NAMALWA (cell line): ENCODE results near the gene CNGB1.
"Not testable (repeated sequence)": the region's sequence is repeated elsewhere in the genome, so short reads cannot be mapped to it uniquely, and the experiment has no call there.

ENCODE experiments used
- DNase-seq: peaks from one replicate; pipeline ENCODE4 v3.0.0-alpha.2; 2015; ENCODE audit warnings: low spot score

The CNGB1 gene

DNA sequence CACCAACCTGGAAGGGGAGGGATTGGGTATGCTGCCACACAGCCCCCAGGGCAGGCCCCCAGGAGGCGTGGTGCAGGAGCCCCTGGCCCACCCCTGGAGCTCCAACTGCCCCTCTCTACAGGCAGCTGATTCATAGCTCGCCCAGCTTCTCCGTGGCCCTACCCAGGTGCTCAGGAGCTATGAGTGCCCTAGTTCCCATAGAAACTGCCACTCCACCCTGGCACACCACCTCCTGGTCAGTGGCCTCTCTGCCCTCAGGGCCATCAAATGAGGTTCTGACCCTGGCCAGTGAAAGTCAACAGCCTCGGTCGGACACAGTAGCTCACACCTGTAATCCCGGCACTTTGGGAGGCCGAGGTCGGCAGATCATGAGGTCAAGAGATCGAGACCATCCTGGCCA is 18.0 kb downstream of the CNGB1 start:
- no peak for DNase-seq

- DNase-seq, result no peak
Measured at GRCh38 chr16:57951204-57951960, 19.5 kb downstream of the CNGB1 start.

- DNase-seq, result no peak
Measured at GRCh38 chr16:57950382-57950781, 20.5 kb downstream of the CNGB1 start.

- DNase-seq, result no peak
Measured at GRCh38 chr16:57949595-57950238, 21.2 kb downstream of the CNGB1 start.

- no peak for DNase-seq
Measured at GRCh38 chr16:57949013-57949412, 21.9 kb downstream of the CNGB1 start.

GRCh38 chr16:57948027-57948426 is 22.9 kb downstream of the CNGB1 start:
- DNase-seq, result no peak

DNA sequence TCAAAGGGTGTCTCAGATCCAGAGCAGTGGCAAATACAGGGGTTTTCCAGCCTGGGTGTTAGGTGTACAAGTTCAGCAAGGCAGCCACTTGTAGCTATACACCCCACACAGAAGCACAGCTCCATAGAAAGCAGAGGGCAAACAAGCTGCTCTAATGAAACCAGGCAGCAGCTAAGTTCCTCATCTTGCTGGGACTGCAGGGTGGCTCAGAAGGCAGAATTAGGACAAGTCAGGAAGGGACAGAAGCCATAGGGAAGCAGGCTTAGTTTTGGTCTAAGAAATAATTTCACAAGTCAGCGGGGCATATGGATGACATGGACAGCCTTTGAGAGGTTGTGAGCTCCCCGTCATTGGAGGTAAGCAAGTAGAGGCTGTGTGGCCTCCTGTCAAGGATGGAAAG is 23.7 kb downstream of the CNGB1 start:
- DNase-seq, result peak; percentile 9

- DNase-seq, result no peak
Measured at GRCh38 chr16:57946181-57946801, 24.6 kb downstream of the CNGB1 start.

- peak; percentile 21 for DNase-seq
Measured at GRCh38 chr16:57945740-57946138, 25.2 kb downstream of the CNGB1 start.

- DNase-seq, result no peak
Measured at GRCh38 chr16:57944970-57945739, 25.8 kb downstream of the CNGB1 start.

- DNase-seq, result not testable (repeated sequence)
Measured at GRCh38 chr16:57943381-57943780, 27.5 kb downstream of the CNGB1 start.

DNA sequence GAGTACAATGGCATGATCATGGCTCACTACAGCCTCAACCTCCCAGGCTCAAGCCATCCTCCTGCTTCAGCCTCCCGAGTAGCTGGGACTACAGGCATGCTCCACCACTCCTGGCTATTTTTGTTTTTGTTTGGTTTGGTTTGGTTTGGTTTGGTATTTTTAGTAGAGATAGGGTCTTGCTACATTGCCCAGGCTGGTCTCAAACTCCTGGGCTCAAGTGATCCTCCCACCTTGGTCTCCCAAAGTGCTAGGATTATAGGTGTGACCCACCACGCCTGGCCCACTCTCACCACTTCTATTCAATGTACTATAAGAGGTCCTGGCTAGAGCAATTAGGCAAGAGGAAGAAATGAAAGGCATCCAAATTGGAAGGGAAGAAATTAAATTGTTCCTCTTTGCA is 29.0 kb downstream of the CNGB1 start:
- DNase-seq, result not testable (repeated sequence)

DNA sequence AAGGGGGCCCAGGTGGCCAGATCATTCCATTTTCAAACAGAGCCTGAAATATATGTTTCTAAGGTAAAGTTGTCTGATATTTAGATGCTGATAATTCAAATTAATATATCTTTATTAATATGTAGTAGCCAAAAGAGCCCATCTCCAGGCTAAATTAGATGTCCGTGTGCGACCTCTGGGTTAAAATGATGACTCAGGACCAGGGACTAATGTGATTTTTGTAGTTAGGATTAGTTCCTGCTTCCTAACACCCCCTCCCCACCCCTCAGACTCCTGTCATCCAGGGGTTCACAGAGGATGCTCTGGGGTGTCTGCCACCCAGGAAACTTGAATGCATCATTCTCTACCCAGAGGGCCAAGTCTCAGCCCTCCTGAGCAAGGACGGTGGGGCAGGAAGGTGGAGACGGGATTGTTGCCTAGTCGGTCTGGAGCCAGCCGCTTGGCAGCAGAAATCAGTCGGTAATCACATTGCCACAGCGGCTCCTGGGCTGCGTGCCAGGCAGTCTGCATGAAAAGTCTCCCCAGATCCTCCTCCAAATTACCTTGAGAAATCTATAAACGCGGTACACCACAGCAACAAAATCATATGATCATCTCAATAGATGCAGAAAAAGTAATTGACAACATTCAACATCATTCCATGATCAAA is 29.8 kb downstream of the CNGB1 start:
- DNase-seq, result no peak

GRCh38 chr16:57940382-57940966 is 30.5 kb downstream of the CNGB1 start:
- no peak for DNase-seq

DNA sequence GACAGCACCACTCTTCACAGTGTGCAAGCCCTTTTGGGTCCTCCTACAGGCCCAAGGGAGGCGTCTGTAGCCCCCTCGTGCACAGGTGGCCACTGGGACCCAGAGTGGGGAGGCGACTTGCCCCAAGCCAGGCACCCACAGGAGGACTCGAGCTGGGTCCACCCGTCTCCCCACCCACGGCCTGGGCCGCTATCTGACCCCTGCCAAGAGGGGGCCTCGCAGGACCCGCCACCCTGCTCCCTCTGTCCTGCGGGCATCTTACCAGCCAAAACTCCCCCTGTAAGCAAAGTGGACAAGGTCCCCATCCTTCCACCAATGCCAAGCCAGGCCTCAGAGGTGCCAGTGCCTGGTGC is 31.1 kb downstream of the CNGB1 start:
- no peak for DNase-seq

- DNase-seq, result no peak
Measured at GRCh38 chr16:57938936-57939871, 31.7 kb downstream of the CNGB1 start.

DNA sequence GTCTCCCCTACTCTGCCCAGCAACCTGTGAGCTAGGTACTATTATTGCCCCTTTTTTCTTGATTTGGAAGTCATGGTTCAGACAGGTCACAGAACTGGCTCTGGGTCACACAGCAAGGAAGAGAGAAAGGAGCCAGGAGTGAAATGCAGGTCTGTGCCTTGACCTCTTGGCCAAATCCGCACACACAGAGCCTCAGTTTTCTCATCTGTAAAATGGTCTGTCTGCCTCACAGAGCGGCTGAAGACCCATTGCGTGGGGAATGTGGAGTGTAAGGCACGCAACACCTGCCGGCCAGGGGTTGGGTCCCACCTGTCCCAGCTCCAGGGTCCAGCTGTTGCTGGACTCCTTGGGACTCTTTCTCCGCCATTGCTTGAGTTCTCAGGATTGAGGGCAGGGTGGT is 32.4 kb downstream of the CNGB1 start:
- DNase-seq, result no peak

GRCh38 chr16:57937861-57938260 is 33.1 kb downstream of the CNGB1 start:
- no peak for DNase-seq

DNA sequence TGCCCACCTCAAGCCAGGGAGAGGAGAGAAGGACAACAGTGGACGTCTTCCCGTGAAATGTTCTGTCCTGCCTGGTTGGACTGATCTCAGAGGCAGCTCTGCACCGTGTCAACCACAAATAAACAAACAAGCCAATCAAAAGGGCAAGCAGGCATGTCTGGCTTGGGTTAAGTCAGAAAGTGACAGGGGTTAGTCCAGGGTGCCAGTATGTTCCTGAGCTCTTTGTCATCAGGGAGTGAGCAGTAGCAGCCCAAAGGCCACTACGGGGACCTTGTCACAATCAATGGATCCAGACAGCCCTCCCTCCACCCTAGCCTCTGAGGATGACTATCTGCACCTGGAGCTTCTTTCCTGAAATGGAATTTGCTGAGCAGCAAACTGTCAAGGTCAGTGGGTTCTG is 35.0 kb downstream of the CNGB1 start:
- no peak for DNase-seq

GRCh38 chr16:57930533-57930932 is 40.4 kb downstream of the CNGB1 start:
- no peak for DNase-seq

DNA sequence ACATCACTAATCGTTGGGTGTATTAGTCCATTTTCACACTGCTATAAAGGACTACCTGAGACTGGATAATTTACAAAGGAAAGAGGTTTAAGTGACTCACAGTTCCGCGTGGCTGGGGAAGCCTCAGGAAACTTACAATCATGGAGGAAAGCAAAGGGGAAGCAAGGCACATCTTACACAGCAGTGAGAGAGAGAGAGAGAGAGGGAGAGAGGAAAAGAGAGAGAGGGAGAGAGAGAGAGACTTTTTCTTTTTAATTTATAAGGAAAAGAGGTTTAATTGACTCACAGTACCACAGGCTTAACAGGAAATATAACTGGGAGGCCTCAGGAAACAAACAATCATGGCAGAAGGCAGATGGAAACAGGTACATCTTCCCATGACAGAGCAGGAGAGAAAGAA is 41.7 kb downstream of the CNGB1 start:
- DNase-seq, result no peak
